Embryonic facial prominence (tissue), 1 donor: Measurements from ENCODE around the gene CNTNAP2.

Source experiments
- DNase-seq: peaks from one replicate; pipeline ENCODE4 v3.0.0-alpha.2; 2016; ENCODE audit errors: extremely low spot score

The CNTNAP2 gene

DNA sequence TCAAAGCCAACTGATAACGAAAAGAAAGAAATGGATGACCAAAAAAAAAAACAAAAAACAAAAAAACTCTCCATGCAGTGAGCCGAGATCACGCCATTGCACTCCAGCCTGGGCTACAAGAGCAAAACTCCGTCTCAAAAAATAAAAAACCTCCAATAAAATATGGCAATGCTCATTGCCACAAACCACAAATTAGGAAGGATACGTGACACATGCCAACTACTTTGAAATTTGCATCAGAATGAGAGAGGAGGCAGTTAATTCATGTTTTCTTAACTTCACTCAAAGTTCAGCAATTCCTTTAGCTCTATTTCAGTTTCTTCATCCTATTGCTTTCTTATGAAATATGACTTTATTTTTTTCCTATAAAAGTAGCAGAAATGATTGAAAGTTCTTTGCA, 2075.9 kb downstream of the CNTNAP2 start:
- no peak for DNase-seq

DNA sequence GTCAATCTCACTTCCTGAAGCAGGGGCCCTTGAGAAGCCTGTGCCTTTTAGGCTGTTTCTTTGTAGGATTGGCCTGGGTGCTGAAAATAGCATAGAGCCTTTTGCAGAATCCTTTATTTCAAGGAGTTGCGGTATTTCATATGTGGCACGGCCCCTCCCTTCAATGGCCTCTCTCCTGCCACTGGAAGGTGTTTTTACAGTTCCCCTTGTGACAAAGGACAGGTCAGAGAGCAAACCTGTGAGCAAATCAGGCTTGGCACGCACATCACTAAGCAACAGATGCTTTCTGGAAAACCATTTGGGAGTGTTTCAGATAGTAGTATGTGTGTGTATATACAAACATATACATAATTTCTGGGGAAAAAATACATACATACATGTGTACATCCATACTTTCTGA, 2085.4 kb downstream of the CNTNAP2 start:
- no peak for DNase-seq

DNA sequence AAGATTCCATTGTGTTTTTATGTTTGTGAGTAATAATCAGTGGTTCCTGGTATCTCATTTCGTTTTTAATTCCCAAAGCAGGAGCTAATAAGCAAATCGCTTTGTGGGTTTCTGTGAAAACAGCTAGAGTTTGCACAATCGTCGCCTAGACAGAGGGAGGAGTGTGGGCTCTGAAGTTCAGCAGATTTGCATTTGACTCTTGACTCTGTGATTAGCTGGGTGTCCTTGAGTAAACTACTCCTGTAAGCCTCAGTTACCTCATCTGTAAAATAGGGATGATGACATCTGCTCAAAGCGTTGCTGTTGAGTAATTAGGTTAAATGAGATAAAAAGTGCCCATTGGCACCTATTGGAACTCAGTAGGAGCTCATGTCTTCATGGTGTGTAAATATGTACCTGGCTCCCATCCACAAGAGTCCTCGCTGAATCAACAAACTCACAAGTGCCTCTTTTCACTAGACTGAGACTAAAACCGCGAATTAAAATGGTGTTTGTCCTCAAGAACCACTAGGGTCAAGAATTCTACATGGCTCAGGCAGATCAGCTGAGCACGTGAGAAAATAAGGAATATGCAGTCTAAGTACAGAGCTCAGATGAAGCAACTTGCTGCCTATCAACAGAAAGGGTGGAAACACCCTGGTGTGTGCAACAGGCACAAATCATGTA, 2088.2 kb downstream of the CNTNAP2 start:
- DNase-seq = no peak

DNA sequence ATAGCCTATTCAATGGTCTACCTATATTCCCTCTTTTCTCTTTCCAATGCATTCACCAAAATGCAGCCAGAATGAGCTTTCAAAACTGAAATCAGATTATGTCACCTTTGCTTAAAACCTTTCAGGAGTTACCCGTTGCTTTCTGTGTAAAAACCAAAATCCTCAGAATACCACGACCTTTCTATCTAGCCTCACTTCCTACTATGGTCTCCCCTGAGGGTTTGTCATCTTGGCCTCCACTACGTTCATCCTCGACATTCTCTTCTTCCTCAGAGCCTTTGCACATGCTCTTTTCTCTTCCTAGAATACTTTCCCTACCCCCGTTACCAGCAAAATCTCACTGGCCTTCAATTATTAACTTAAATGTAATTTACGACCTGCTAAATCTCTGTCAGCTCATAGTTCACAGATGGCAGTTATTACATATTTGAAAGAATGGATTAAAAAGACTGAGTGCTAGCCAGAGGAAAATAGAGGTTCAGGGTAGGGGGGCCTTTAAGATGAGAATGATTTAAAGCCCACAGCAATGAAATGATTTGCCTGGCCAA, 2093.1 kb downstream of the CNTNAP2 start:
- no peak for DNase-seq

DNA sequence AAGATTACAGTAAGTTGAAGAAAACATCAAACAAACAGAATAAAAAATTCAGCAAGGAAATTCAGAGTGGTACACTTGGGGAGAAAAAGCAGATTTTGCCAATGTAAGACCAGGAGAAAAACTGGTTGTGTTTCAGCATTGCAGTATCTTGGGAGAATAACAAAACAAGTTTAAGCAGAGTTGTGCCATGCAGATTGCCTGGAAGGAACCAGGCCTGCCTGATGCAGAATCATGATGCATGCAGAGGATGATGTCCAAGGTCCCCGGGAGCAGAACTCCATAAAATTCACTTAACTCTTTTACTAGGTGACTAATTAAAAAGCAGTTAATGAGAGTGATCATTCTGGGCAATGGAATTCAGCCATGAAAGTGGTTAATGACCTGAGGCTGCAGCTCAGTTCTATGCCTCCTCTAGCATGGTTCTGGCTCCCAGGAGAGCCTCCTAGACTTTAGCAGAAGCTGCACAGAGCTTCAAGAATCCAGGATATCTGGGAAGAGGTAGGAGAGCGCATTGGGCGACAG, 2094.3 kb downstream of the CNTNAP2 start:
- DNase-seq = no peak

DNA sequence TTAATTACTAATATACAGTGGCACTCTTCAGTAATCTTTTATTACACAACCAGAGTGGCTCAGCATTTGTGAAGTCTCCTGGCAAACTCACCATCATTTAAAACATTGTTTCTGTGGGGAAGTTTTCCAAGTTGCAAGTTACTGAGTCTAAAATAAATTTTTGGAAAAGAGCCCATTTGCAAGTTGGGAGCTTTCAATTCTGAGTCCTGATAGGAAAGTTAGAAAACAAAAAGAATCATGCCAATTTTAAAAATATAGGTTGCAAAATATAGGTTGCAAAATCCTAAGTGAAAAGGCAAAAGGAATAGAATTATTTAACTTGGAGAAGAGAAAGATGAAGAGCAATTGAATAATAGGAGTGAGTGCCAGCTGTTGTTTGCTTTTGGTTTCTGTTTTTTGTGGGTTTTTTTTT, 2095.1 kb downstream of the CNTNAP2 start:
- DNase-seq = no peak

DNA sequence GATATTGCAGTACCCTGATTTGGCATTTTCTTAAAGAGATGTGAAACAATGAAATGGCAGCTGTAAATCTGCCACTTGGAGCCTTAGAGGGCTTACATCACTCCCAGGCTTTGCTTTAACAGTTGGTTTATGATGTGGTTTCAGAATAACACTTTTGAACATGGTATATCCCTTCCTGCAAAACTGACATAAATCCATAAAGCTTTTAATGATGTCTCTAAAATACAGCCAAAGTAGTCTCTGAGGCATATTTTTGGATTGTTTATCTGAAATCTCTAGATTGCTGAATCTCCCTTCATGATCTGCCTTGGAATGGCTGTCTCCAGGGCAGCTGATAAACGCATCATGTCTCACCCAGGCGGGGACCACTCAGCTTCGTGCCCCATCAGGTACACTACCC, 2096.1 kb downstream of the CNTNAP2 start:
- no peak for DNase-seq

DNA sequence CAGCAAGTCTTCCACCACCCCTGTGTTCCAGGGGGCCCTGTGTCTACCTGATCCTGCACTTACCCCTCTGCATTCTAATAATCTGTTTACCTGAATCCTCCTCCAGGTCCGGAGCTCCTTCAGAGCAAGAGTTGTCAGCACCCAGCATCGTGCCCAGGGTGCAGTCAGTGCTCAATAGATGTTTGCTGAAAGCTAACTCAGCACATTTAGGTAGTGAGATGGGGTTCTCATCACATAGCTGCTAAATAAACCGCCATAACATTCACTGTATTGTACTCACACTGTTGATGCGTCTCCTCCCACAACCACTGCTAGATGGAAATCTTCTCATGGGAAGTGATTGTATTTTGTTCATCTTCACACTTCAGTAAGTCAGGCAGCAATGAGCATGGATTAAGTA, 2097.5 kb downstream of the CNTNAP2 start:
- no peak for DNase-seq

DNA sequence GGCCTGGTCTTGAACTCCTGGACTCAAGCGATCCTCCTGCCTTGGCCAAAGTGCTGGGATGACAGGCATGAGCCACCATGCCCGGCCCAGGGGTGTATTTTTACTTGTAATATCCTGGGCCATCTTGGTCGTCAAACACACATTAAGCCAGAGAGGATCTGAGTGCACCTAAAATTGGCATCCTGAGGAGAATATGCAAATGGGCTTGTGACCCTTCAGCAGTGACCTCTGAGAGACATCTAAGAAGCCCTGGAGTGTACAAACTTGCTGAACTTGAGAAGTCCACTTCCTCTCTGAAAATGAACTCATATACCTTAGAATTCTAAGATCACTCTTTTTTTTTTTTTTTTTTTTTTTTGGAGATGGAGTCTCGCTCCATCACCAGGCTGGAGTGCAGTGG, 2102.0 kb downstream of the CNTNAP2 start:
- DNase-seq = no peak

DNA sequence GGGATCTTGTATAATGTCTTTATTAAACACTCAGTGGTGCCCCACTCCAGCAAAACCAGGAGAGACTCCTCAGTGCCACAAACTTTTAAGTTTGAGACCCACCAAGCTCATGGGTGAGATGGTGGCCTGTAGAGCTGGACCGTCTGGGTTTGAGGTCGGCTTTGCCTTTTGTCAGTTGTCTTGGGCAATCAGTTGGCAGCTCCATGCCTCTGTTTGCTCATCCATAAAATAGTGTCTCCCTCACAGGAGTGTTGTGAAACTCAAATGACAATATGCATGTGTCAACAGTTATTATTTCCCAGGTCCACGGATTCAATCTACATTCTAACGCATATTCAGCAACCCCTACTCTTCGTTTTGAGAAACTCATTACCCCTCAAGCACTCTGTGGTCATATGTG, 2106.1 kb downstream of the CNTNAP2 start:
- no peak for DNase-seq

DNA sequence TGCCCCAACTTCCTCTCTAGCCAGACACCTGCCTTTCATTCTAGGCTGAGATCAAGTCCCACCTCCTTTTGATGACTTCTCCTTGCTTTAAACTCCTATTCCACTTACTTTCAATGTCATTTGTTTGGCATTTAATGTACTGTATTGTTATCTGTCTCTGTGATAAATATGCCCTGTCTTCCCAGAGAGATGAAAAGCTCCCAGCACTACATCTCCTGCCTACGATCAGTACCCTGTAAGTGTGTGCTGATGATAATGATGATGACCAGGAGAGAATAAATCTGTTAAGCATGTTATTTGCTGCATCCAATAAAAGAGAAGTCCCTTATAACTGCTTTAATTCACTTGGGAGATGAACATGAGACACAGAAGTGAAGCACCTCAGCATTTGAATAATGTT, 2106.6 kb downstream of the CNTNAP2 start:
- DNase-seq = no peak

DNA sequence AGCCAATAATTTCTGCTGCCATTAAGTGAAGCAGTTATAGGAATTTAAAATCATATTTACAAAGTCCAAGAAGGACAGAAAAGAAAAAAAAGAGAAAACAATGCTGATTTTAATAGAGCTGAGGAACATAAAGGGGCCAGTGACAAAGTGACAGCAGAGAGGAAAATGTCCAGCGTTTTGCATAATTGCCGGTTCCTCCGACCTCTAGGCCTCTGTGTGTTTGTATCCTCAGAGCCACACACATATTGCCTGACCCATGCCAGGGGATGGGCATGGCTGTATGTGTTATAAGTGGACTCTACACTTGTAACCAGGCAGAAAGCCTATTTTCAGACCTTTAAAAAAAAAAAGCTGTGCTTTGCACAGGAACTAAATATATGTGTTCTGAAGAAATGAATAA, 2107.1 kb downstream of the CNTNAP2 start:
- DNase-seq = no peak

DNA sequence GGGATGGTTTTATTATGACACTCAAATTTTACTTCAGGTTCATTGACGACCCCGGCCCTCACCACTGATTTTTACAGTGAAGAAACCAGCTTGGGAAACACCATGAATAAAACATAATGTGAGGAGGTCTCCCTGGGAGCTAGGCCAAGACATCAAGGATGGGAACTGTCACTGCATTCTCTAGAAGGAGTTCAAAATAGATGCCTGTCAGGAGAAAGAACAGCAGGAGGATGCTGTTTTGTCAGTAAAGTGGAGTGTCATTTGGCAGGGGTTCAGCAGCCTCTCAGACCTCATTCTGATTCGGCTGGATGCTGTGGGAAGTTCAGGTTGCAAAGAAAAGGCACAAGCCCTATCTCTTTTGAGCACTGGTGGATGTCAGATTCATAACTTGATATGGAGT, 2113.7 kb downstream of the CNTNAP2 start:
- no peak for DNase-seq

DNA sequence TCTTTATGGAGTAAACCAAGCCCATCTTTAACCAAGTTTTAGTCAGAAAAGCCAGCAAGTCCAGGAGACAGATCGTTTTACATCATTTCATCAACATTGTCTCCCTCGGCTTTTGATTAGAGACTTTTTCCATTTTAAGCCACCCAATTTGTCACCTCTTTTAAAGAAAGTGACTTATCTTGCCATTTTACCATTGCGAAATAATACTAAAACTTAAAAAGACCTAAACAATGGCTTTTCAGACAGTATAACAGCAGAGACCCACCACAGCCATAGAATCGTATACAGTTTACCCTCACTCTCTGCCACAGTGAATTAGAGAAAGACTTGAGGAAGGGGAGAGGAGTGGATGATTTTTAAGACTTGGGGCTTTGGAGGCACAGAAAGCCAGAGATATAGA, 2114.3 kb downstream of the CNTNAP2 start:
- DNase-seq = no peak

DNA sequence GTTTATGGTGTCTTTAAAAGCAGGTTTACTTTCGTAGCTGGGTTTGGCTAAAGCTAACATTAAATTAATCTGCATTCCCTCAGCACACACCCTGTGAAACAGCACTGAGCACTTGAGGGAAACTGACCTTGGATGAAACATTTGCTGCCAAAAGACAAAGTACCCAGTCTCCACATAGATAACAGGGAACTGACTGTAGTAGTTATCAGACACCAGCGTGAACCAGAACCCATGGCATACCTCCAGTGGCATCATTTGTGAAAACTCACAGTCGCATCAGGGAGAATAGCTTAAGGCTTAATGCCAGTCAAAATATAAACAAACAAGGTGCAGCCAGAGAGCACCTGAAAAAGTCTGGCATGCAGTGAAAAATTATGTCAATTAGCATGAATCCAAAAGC, 2116.2 kb downstream of the CNTNAP2 start:
- DNase-seq = no peak

DNA sequence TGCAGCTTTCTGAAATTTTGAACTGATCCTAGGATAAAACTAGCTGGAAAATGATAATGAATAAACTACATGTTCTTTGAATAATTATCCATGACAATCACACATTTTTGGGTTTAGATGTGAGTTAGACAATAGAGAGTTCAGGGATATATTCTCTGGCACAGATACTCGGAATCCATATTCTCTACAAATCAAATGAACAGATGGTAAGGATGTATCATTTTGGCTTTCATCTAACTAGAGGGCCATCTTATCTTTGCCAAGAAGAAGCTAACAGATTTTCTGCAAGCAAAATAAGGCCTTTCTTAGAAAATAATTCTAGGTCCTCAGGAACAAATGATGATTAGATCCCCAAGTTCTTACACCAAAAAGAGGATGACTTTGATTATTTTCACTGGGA, 2118.1 kb downstream of the CNTNAP2 start:
- DNase-seq = no peak

DNA sequence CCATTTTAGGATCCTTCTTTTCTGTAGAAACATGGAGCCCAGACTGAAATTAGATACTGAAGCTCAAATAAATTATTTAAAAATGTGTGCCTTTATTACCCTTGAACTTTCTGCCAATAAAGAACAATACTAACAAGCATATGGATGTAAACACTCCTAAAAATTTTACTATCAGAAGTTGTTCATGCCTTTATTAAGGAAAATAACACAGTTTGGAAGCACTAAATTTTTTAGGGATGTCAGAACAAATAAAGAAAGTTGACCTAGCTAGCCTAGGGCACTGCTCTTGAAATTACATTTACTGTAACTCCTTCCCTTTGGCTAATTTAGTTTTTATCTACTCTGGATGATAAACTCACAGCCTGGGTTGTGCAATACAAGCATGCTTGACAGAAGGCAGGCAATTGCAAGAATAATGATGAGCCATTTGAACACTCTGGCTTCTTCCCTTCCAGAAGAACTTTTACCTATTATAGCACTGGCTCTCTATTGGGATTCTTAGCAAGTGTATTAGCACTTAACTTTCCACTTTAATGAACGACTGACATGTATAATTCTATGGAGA, 2122.2 kb downstream of the CNTNAP2 start:
- no peak for DNase-seq

DNA sequence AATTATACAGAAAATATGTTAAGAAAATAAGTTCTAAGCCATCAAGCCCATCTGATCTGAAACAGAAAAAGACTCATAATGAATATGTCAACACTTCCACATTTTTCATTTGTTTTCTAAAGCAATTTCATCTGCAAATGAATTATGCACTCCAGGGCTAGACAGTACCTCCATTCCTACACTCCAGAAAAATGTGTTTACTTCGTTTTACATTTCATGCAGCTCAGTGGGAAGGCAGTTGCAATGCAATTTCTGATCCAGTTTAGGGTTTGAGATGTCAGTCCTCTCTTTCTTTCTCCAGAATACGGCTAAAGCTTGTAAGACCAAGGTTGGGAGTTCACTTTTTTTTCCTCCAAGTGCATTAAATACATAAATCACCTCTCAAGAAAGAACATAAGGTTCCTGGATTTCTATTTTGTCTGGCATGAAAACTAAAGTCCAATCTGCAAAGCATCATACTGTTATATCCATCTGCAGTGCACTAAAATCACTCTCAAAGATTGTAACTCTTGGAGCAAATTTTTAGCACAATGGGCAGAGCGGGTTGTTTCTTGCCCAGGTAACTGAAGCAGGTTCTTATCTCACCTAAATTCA, 2125.2 kb downstream of the CNTNAP2 start:
- no peak for DNase-seq

DNA sequence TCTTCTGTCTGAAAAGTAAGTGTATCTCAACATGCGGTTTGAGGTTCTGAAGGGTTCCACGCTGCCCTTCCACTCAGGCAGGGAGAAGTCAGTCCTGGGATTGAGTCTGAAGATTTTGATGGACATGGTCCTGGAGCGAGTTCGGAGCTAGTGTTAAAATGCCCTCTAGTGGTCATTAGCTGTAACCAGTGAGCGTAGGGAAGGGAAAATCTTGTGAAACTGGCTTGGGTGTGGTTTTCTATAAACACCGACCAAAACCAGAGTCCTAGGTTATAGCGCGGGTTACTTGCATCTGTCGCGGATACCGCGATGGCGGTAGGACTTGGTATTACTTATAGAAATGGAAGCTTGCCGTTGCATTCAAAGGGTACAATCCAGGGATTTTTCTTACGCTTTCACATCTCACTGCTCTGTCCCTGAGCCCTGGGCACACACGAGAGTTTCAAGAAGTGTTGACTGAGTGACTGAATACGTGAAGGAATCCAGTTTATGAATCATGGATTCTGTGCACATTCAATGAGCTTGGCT, 2125.8 kb downstream of the CNTNAP2 start:
- DNase-seq = no peak

DNA sequence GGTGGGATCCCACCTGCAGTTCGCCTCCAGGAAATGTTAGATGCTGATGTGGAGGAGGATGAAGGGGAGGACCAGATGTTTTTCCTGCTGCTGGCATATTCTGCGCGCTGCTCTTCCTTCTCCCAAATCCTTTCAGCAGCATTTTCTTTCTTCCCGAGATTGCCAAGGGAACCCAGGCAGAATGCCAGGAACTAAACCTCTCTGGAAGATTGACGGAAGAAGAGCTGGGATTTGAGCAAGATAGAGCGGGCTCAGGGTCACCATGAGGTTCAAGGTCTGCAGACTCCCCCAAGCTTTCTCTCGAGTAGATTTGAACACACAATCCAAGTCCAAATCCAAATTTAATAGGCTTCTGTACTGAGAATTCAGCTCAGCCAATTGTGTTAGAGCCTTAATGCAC, 2128.8 kb downstream of the CNTNAP2 start:
- DNase-seq = no peak

DNA sequence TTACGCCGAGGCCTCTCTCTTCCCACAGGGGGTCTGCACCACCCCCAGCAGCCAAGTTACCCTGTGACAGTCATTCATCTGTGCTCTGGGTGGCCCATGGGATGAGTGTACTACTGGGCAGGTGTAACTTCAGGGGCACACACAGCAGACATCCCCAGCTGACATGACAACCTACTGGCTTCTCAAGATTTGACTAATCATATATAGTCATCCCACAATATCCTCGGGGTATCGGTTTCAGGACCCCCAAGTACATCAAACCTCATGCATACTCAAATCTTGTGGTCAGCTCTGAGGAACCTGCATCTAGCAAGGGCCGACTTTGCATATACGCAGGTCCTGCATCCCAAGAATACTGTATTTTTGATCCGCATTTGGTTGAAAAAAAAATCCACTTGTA, 2137.0 kb downstream of the CNTNAP2 start:
- DNase-seq = no peak

DNA sequence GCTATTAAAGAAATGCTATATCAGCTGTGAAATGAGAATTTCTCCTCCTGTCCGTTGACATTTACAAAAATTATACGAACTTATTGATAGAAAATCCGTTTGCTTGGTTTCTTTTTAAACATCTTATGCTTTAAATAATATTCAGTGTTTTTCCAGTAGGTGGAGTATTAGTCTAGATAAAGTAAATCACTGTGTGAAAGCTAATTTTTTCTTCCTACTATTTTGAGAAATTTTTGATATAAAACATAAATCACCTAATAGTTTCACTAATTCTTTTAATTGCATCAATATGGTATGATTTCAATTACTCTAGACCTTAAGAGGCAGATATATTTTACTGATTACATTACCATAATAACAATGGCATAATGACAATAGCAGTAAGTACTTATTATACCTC, 2138.7 kb downstream of the CNTNAP2 start:
- DNase-seq = no peak

DNA sequence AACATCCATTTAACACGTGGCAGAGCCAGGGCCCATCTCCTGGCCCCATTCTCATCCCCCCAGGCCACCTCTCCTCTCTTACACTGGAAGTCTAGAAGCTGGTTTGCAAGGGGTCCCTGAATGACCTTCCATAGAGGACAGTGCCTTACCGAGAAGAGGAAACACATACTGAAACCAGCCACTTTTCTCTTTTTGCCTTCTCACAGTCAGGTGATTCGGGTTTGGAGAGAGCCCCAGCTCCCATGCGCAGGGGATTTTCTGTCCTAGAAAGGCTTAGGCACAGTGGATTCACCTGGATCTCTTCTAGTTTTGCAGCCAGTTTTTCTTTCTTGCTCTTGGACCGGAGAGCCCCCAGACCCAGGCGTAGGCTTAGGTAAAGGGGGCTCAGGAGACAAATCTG, 2139.8 kb downstream of the CNTNAP2 start:
- DNase-seq = no peak
